Neuronal stem cell (in vitro differentiated cells): Measurements from ENCODE around the gene SHC3.

Experiments
- DNase-seq: peaks from one replicate; pipeline ENCODE4 v3.0.0-alpha.2; 2013; ENCODE audit warnings: low spot score
- H2AFZ ChIP-seq: one replicate; pipeline ENCODE4 v1.6.1; 2013; ENCODE audit warnings: mild to moderate bottlenecking, low read length, inconsistent platforms
- H2AK5ac ChIP-seq: 2 replicates; pipeline ENCODE4 v1.6.1; 2013; ENCODE audit warnings: low read depth, mild to moderate bottlenecking, inconsistent platforms, low read length, moderate library complexity, mixed read lengths
- H2BK120ac ChIP-seq: 2 replicates; pipeline ENCODE4 v1.6.1; 2013; ENCODE audit warnings: low read depth, mild to moderate bottlenecking, inconsistent platforms, low read length, moderate library complexity, mixed read lengths
- H2BK12ac ChIP-seq: one replicate; pipeline ENCODE4 v1.6.1; 2013; ENCODE audit warnings: low read length, inconsistent platforms
- H2BK15ac ChIP-seq: 2 replicates; pipeline ENCODE4 v1.6.1; 2013; ENCODE audit warnings: mild to moderate bottlenecking, low read length, inconsistent platforms, mixed read lengths
- H2BK5ac ChIP-seq: one replicate; pipeline ENCODE4 v1.6.1; 2013; ENCODE audit warnings: inconsistent platforms, mild to moderate bottlenecking, low read length, moderate library complexity
- H3K14ac ChIP-seq: one replicate; pipeline ENCODE4 v1.6.1; 2013; ENCODE audit warnings: low read length, inconsistent platforms
- H3K18ac ChIP-seq: 2 replicates; pipeline ENCODE4 v1.6.1; 2013; ENCODE audit warnings: low read length, inconsistent platforms
- H3K23ac ChIP-seq: 2 replicates; pipeline ENCODE4 v1.6.1; 2013; ENCODE audit warnings: low read depth, mild to moderate bottlenecking, mixed read lengths, low read length, inconsistent platforms; ENCODE audit not compliant: poor library complexity
- H3K27ac ChIP-seq: replicated peaks from 3 replicates; pipeline ENCODE4 v1.5.1; 2013; ENCODE audit warnings: low read length, inconsistent platforms
- H3K27me3 ChIP-seq, 3 experiments: 2 replicates each; pipeline ENCODE4 v1.6.1; 2013; ENCODE audit warnings: low read length in 3 of 3, mild to moderate bottlenecking in 2 of 3, inconsistent platforms in 1 of 3, low read depth in 1 of 3, mixed read lengths in 1 of 3, moderate library complexity in 1 of 3; ENCODE audit not compliant: control insufficient read depth in 3 of 3, insufficient read depth in 3 of 3
- H3K36me3 ChIP-seq, 2 donors: replicated peaks in 1 of 2; 2 replicates each; pipeline ENCODE4 v1.6.1; 2013; ENCODE audit warnings: low read length in 2 of 2; ENCODE audit not compliant: control insufficient read depth in 2 of 2, insufficient read depth in 2 of 2
- H3K4ac ChIP-seq: 2 replicates; pipeline ENCODE4 v1.6.1; 2013; ENCODE audit warnings: inconsistent platforms, mild to moderate bottlenecking, low read length, moderate library complexity
- H3K4me1 ChIP-seq, 2 donors: 1 replicate in 1 of 2; 2 replicates in 1 of 2; pipeline ENCODE4 v1.6.1; 2013; ENCODE audit warnings: low read length in 2 of 2, low read depth in 1 of 2; ENCODE audit not compliant: control insufficient read depth in 2 of 2, insufficient read depth in 1 of 2
- H3K4me2 ChIP-seq: one replicate; pipeline ENCODE4 v1.6.1; 2013; ENCODE audit warnings: mild to moderate bottlenecking, low read length, inconsistent platforms; ENCODE audit not compliant: insufficient read depth, poor library complexity, severe bottlenecking
- H3K4me3 ChIP-seq, 2 donors: 2 replicates each; pipeline ENCODE4 v1.5.1; 2013; ENCODE audit warnings: low read length in 2 of 2, mild to moderate bottlenecking in 2 of 2, inconsistent platforms in 1 of 2, moderate library complexity in 1 of 2
- H3K79me1 ChIP-seq: one replicate; pipeline ENCODE4 v1.6.1; 2013; ENCODE audit warnings: low read depth, mild to moderate bottlenecking, inconsistent platforms, low read length, moderate library complexity
- H3K9ac ChIP-seq: one replicate; pipeline ENCODE4 v1.6.1; 2013; ENCODE audit warnings: mild to moderate bottlenecking, low read depth, low read length, inconsistent platforms; ENCODE audit not compliant: poor library complexity
- H3K9me3 ChIP-seq, 2 donors: replicated peaks in 1 of 2; 2 replicates each; pipeline versions ENCODE3 to v1.6.1; 2013; ENCODE audit warnings: low read length in 2 of 2, mild to moderate bottlenecking in 2 of 2, inconsistent platforms in 1 of 2, low read depth in 1 of 2, mixed read lengths in 1 of 2, moderate library complexity in 1 of 2; ENCODE audit not compliant: control insufficient read depth in 2 of 2, insufficient read depth in 1 of 2
- H4K8ac ChIP-seq: one replicate; pipeline ENCODE4 v1.6.1; 2013; ENCODE audit warnings: low read depth, mild to moderate bottlenecking, inconsistent platforms, low read length, moderate library complexity
- H4K91ac ChIP-seq: one replicate; pipeline ENCODE4 v1.6.1; 2013; ENCODE audit warnings: low read length, low read depth, mild to moderate bottlenecking, inconsistent platforms; ENCODE audit not compliant: poor library complexity
- WGBS, 2 donors: extraction: QIAGEN DNeasy Blood & Tissue Kit; methylation state at CpG; one replicate each; pipeline ENCODE4 v1.1.7; 2013; ENCODE audit warnings: missing lambda C conversion rate in 2 of 2, mixed read lengths in 1 of 2; ENCODE audit not compliant: insufficient read length in 2 of 2, insufficient replicate concordance in 1 of 2; ENCODE audit errors: extremely low coverage in 2 of 2; 5-methylcytosine and 5-hydroxymethylcytosine counted together

SHC3 gene

DNA sequence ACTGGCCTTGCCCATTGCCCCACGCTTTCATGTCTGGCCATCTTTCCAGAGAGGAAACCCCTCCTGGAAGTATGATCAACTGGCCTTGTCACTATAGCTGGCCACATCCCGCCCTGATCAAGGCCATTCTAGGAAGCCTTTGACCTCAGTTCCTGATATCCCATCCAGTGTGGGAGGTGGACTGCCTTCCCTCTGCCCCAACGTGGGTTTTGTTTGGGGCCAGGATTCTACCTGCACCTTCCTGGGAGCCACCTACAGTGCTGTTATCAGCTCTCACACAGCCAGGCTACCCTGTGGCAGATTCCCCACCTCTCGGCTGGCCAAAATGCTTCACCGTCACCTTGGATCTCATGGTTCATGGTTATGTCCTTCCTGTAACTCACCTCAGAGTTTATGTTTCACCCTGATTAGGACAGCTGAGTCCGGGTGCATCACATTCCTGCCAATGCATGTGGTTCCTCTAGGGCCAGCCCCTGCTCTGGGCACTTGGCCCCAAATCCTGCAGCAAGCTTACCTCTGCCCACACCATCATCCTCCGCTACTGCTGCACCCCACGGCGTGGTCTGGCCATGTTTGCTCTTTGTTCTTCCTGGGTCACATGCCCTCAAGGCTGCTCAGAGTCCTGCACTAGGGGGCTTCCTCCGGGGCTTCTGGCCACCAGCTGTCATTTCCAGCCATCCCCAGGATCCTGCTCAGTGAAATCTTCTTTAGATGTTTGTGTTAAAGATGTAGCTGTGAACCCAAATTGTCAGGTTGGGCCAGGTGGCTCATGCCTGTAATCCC lies 211.5 kb downstream of the SHC3 start:
- no peaks in the 10 kb centered on the region for H3K79me1 ChIP-seq
- no peak overlapping the region for H2BK5ac ChIP-seq
- no peak overlapping the region for H2BK12ac ChIP-seq
- H3K18ac ChIP-seq: peak overlapping the region; percentile 45
- H2BK15ac ChIP-seq: no peak overlapping the region
- H3K23ac ChIP-seq: no peak overlapping the region
- no peak overlapping the region for H2BK120ac ChIP-seq
- H3K27ac ChIP-seq: no peak overlapping the region
- no peak for DNase-seq
- no peak overlapping the region for H4K8ac ChIP-seq
- H3K4me1 ChIP-seq: peaks cover 8 to 16% of the 10 kb centered on the region in 2 donors
- H2AK5ac ChIP-seq: no peak overlapping the region
- no CpG with 5 or more reads among the region's 10 CpGs for WGBS, 2 donors
- no peak overlapping the region for H4K91ac ChIP-seq
- no peak overlapping the region for H3K4me3 ChIP-seq
- no peak overlapping the region for H3K9ac ChIP-seq
- no peaks in the 10 kb centered on the region for H3K36me3 ChIP-seq
- H3K4me2 ChIP-seq: no peak overlapping the region
- peaks cover 0 to 5% of the 10 kb centered on the region in 2 donors for H3K9me3 ChIP-seq
- peak overlapping the region; percentile 63 for H3K14ac ChIP-seq
- peaks cover 0 to 4% (median 4%) of the 10 kb centered on the region in 3 experiments for H3K27me3 ChIP-seq
- H2AFZ ChIP-seq: no peak overlapping the region
- no peak overlapping the region for H3K4ac ChIP-seq

GRCh38 chr9:88965473-88965872 lies 213.1 kb downstream of the SHC3 start:
- Histone ChIP-seq H2AFZ (no peak overlapping the region), H3K18ac (no peak overlapping the region), H4K91ac (no peak overlapping the region), H2AK5ac (no peak overlapping the region), H2BK5ac (no peak overlapping the region), H3K4ac (no peak overlapping the region), H3K27ac (no peak overlapping the region), H3K27me3 (peaks cover 0 to 4% (median 4%) of the 10 kb centered on the region in 3 experiments), H2BK15ac (no peak overlapping the region), H3K4me2 (no peak overlapping the region), H3K36me3 (no peaks in the 10 kb centered on the region), H3K79me1 (peaks cover 3% of the 10 kb centered on the region), H3K14ac (no peak overlapping the region), H4K8ac (no peak overlapping the region), H3K4me1 (peaks cover 0 to 9% of the 10 kb centered on the region in 2 donors), H3K4me3 (no peak overlapping the region), H3K23ac (no peak overlapping the region), H3K9ac (no peak overlapping the region), H3K9me3 (peaks cover 2 to 4% of the 10 kb centered on the region in 2 donors), H2BK120ac (no peak overlapping the region), H2BK12ac (no peak overlapping the region)
- no CpG with 5 or more reads among the region's 8 CpGs for WGBS, 2 donors
- no peak for DNase-seq

DNA sequence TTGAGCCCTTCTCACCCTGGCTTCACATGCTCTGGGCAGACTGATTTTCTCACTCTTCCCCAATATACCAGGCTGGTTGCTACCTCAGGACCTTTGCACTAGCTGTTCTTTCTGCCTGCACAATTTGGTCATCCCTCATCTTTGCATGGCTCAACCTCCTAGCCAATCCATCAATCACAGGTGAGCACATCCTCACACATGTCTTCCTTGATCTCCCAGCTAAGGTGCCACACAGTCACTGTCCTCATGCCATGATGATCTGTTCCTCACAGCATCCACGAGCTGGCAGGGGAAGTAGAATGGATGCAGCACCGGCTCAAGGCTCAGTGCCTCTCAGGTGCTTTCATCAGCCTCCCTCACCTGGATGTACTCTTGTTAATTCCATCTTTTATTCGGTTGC lies 218.0 kb downstream of the SHC3 start:
- no peak overlapping the region for H3K18ac ChIP-seq
- H2AK5ac ChIP-seq: no peak overlapping the region
- no peak overlapping the region for H2BK120ac ChIP-seq
- no CpG with 5 or more reads among the region's 3 CpGs for WGBS, 2 donors
- H3K14ac ChIP-seq: no peak overlapping the region
- H3K79me1 ChIP-seq: peaks cover 3% of the 10 kb centered on the region
- H2BK12ac ChIP-seq: no peak overlapping the region
- no peak overlapping the region for H2AFZ ChIP-seq
- H3K4ac ChIP-seq: no peak overlapping the region
- peaks cover 2 to 5% of the 10 kb centered on the region in 2 donors for H3K9me3 ChIP-seq
- no peak overlapping the region for H3K27ac ChIP-seq
- peaks cover 0 to 4% of the 10 kb centered on the region in 2 donors for H3K4me1 ChIP-seq
- H2BK15ac ChIP-seq: peak overlapping the region; percentile 19
- H3K4me3 ChIP-seq: no peak overlapping the region
- no peaks in the 10 kb centered on the region for H3K27me3 ChIP-seq
- no peak overlapping the region for H4K91ac ChIP-seq
- H3K36me3 ChIP-seq: no peaks in the 10 kb centered on the region
- H3K9ac ChIP-seq: no peak overlapping the region
- DNase-seq: no peak
- no peak overlapping the region for H3K4me2 ChIP-seq
- H3K23ac ChIP-seq: no peak overlapping the region
- no peak overlapping the region for H4K8ac ChIP-seq
- H2BK5ac ChIP-seq: no peak overlapping the region

DNA sequence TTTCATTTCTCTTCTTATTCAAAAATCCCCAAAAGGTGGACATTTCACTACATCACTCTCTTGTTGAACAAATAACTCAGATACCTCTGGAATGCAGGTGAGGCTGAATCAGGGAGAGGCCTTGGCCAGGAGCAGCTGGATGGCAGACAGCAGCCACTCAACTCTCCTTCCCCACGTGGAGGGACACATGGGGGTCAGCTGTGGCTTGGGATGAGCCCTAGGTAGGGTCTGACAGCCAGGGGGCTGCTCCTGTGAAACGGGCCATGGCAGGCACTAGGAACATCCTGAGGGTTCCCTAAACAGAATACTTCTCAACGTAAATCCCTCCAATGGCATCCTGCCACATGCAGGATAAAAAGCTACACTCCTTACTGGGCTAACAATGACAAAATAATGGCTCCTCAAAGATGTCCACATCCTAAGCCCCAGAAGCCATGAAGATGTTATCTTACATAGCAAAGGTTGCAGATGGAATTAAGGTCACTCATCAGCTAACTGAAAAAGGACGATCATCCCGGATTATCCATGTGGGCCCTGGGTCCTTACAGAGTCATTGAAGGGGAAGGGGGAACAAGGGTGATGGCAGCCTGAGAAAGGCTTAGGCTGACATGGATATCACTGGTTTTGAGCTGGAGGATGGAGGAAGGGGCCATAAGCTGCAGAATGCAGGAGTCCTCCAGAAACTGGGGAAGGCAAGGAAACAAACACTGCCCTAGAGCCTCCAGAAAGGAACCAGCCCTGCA lies 218.7 kb downstream of the SHC3 start:
- no peak overlapping the region for H2BK5ac ChIP-seq
- no peak for DNase-seq
- H2AFZ ChIP-seq: no peak overlapping the region

More for the DNA sequence above, 218.7 kb downstream of the SHC3 start:
- Histone ChIP-seq H4K91ac (no peak overlapping the region), H3K14ac (no peak overlapping the region), H3K4ac (no peak overlapping the region), H3K18ac (peak overlapping the region; percentile 6), H3K4me1 (peaks cover 0 to 8% of the 10 kb centered on the region in 2 donors), H3K36me3 (no peaks in the 10 kb centered on the region), H4K8ac (no peak overlapping the region), H2BK12ac (no peak overlapping the region), H3K9ac (no peak overlapping the region), H3K23ac (no peak overlapping the region), H3K27me3 (no peaks in the 10 kb centered on the region), H3K9me3 (peaks cover 2 to 5% of the 10 kb centered on the region in 2 donors), H3K27ac (no peak overlapping the region), H2AK5ac (no peak overlapping the region), H3K4me3 (no peak overlapping the region), H3K79me1 (peaks cover 3% of the 10 kb centered on the region), H2BK15ac (no peak overlapping the region), H2BK120ac (no peak overlapping the region), H3K4me2 (no peak overlapping the region)
- WGBS, 2 donors: no CpG with 5 or more reads among the region's 5 CpGs
